ENCODE data around the gene RGS12.

DNA sequence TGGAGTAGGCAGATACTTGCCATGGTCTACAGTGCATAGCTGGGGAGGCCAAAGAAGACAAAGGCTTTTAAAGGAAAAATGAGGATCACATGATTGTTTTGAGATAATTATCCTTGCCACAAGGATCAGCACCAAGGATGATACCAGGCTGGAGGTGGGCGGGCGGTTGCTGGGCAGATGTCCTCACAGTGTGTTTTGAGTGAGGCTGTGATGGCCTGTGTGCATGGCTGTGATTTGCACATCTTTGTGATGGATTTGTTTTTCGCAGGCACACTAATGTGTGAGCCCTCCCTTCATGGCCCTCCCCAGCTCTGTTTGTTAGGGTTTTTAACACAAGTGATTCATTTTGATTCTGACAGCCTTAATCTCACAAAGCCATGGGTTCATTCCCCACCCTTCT is 46.8 kb downstream of the RGS12 start:
- TF ChIP-seq EZH2 (IDR thresholded peaks at IDR 0.05) (no peak), POLR2AphosphoS5 (IDR thresholded peaks at IDR 0.05; ENCODE audit: borderline replicate concordance, low read depth, low read length) (no peak)

Measured in SK-N-MC (cell line).